Dermis microvascular lymphatic vessel endothelial cell (primary cell): ENCODE results near the gene MED1. TPM values are rescaled to one million over a fixed set of nuclear protein-coding genes. Genes with fewer than 3 reads are reported as not detected.
"Not testable (repeated sequence)": the region's sequence is repeated elsewhere in the genome, so short reads cannot be mapped to it uniquely, and the experiment has no call there.

Experiments
- DNase-seq, 2 donors: peaks; one replicate each; pipeline versions ENCODE4 v3.0.0 to v3.0.0-alpha.2; 2010; ENCODE audit warnings: low read depth in 2 of 2
- total RNA-seq: library from RNA; depleted of rRNA; stranded (reverse); fragments of >200 nt; gene quantifications from 2 replicates; pipeline ENCODE4 v1.2.1, GENCODE V29; 2014

The MED1 gene
- total RNA-seq, 1 donor from 2014 or later, result 17.2 TPM

GRCh38 chr17:39416141-39416540, 34.9 kb downstream of the MED1 start:
- no peak for DNase-seq

- no peak for DNase-seq
Measured at GRCh38 chr17:39410279-39410678, 40.8 kb downstream of the MED1 start.

GRCh38 chr17:39408360-39408759, 42.7 kb downstream of the MED1 start:
- DNase-seq, result no peak

- DNase-seq, result no peak
Measured at GRCh38 chr17:39406951-39407350, 44.1 kb downstream of the MED1 start.

GRCh38 chr17:39405436-39405835, 45.6 kb downstream of the MED1 start:
- no peak for DNase-seq

GRCh38 chr17:39404542-39405378, 46.3 kb downstream of the MED1 start:
- DNase-seq, result peak in 1 of 2 donors; percentile 28

- no peak for DNase-seq
Measured at GRCh38 chr17:39402890-39403605, 48.0 kb downstream of the MED1 start.

- peak; percentile 84 to 94 for DNase-seq
Measured at GRCh38 chr17:39402244-39402889, 48.7 kb downstream of the MED1 start.

- peak; percentile 68 to 91 for DNase-seq
Measured at GRCh38 chr17:39401412-39402243, 49.4 kb downstream of the MED1 start, which contains the start of gene FBXL20. FBXL20 (minus strand) TSS chr17:39401626; CDS start chr17:39401402, 224 bp downstream.

- peak in 1 of 2 donors; percentile 25 for DNase-seq
Measured at GRCh38 chr17:39400547-39401411, 50.3 kb downstream of the MED1 start.

- no peak for DNase-seq
Measured at GRCh38 chr17:39399791-39400190, 51.3 kb downstream of the MED1 start.

GRCh38 chr17:39393736-39394135, 57.3 kb downstream of the MED1 start:
- DNase-seq, result peak in 1 of 2 donors; percentile 11

- no peak for DNase-seq
Measured at GRCh38 chr17:39391448-39391847, 59.6 kb downstream of the MED1 start.

GRCh38 chr17:39385040-39385439, 66.0 kb downstream of the MED1 start:
- no peak for DNase-seq

- DNase-seq, result no peak
Measured at GRCh38 chr17:39380144-39380543, 70.9 kb downstream of the MED1 start.

GRCh38 chr17:39376434-39376833, 74.6 kb downstream of the MED1 start:
- no peak for DNase-seq

GRCh38 chr17:39367805-39368204, 83.3 kb downstream of the MED1 start:
- not testable (repeated sequence) for DNase-seq

GRCh38 chr17:39365872-39366271, 85.2 kb downstream of the MED1 start:
- no peak for DNase-seq

- no peak for DNase-seq
Measured at GRCh38 chr17:39365242-39365641, 85.8 kb downstream of the MED1 start.
